ENCODE results near the gene BATF3. TPM values are rescaled to one million over a fixed set of nuclear protein-coding genes. Genes with fewer than 3 reads are reported as not detected.
"Not testable (repeated sequence)": the region's sequence is repeated elsewhere in the genome, so short reads cannot be mapped to it uniquely, and the experiment has no call there.

Gene BATF3
- total RNA-seq, 4 donors from 2014 or later = 0.38 to 5.1 TPM; not detected in 2

GRCh38 chr1:212640223-212640878 is 59.3 kb downstream of the BATF3 start:
- intact Hi-C loops (cut with DNase I; ENCODE audit: low total_unique reads) (no loop called here), in situ Hi-C loops (cut with MboI; ENCODE audit: low sequenced_read_pairs in 4 of 4) (no loop called here)
- no peak for ATAC-seq
- DNase-seq = no peak
- Histone ChIP-seq H3K27ac (no peak overlapping the region), H3K36me3 (no peaks in the 10 kb centered on the region), H3K4me3 (no peak overlapping the region), H3K27me3 (peaks cover 0 to 1% (median 0%) of the 10 kb centered on the region in 3 donors), H3K4me1 (peaks cover 5 to 24% of the 10 kb centered on the region in 2 donors), H3K9me3 (no peaks in the 10 kb centered on the region)
- no peak for TF ChIP-seq POLR2A (IDR thresholded peaks at IDR 0.05)
- no peak for TF ChIP-seq CTCF (IDR thresholded peaks at IDR 0.05 in 4 of 5, conservative IDR thresholded peaks at IDR 0.05 in 1 of 5)

- H3K36me3 ChIP-seq; H3K27me3 ChIP-seq; DNase-seq; H3K9me3 ChIP-seq; in situ Hi-C loops (cut with MboI; ENCODE audit: low sequenced_read_pairs in 4 of 4); ATAC-seq; intact Hi-C loops (cut with DNase I; ENCODE audit: low total_unique reads); H3K4me3 ChIP-seq: not testable (repeated sequence)
- peak overlapping the region in 3 of 4 donors; percentile 55 to 71 (median 70) for H3K27ac ChIP-seq
- peaks cover 5 to 27% of the 10 kb centered on the region in 2 donors for H3K4me1 ChIP-seq
Measured at GRCh38 chr1:212639524-212639923, 60.1 kb downstream of the BATF3 start.

- H3K36me3 ChIP-seq = no peaks in the 10 kb centered on the region
- peak overlapping the region in 1 of 4 donors; percentile 33 for H3K4me3 ChIP-seq
- no peak for DNase-seq
- in situ Hi-C loops (cut with MboI; ENCODE audit: low sequenced_read_pairs in 4 of 4) (no loop called here), intact Hi-C loops (cut with DNase I; ENCODE audit: low total_unique reads) (no loop called here)
- TF ChIP-seq CTCF (IDR thresholded peaks at IDR 0.05 in 4 of 5, conservative IDR thresholded peaks at IDR 0.05 in 1 of 5) = no peak
- no peak for TF ChIP-seq POLR2A (IDR thresholded peaks at IDR 0.05)
- H3K9me3 ChIP-seq = no peaks in the 10 kb centered on the region
- peak; percentile 36 to 48 for ATAC-seq
- peaks cover 0 to 6% (median 0%) of the 10 kb centered on the region in 3 donors for H3K27me3 ChIP-seq
- peak overlapping the region; percentile 69 to 78 (median 70) for H3K27ac ChIP-seq
- peaks cover 5 to 27% of the 10 kb centered on the region in 2 donors for H3K4me1 ChIP-seq
Measured at GRCh38 chr1:212638492-212639151, 61.0 kb downstream of the BATF3 start.

- no peaks in the 10 kb centered on the region for H3K9me3 ChIP-seq
- no peak for ATAC-seq
- no peaks in the 10 kb centered on the region for H3K36me3 ChIP-seq
- H3K4me1 ChIP-seq = peaks cover 5 to 27% of the 10 kb centered on the region in 2 donors
- H3K4me3 ChIP-seq = peak overlapping the region in 2 of 4 donors; percentile 18 to 33
- intact Hi-C loops (cut with DNase I; ENCODE audit: low total_unique reads) = no loop called here
- in situ Hi-C loops (cut with MboI; ENCODE audit: low sequenced_read_pairs in 4 of 4) = no loop called here
- DNase-seq = no peak
- TF ChIP-seq CTCF (IDR thresholded peaks at IDR 0.05 in 4 of 5, conservative IDR thresholded peaks at IDR 0.05 in 1 of 5) (no peak), POLR2A (IDR thresholded peaks at IDR 0.05) (no peak)
- H3K27me3 ChIP-seq = peaks cover 0 to 6% (median 0%) of the 10 kb centered on the region in 3 donors
- peak overlapping the region; percentile 69 to 78 (median 70) for H3K27ac ChIP-seq
Measured at GRCh38 chr1:212637902-212638301, 61.7 kb downstream of the BATF3 start.

Other genes starting within 250 kb of the BATF3 start
- gene ATF3, start 91.1 kb downstream of the BATF3 start, total RNA-seq = 1 to 10 TPM; 1.9 to 7.4 (median 7.2) TPM
- 10 to 100 TPM; 21.3 to 42.6 (median 28.2) TPM for gene NSL1, start 91.9 kb upstream of the BATF3 start, total RNA-seq
- gene TATDN3, start 92.1 kb upstream of the BATF3 start, total RNA-seq = 10 to 100 TPM; 19.5 to 27.3 (median 25.6) TPM
- gene SPATA45, start 147.8 kb upstream of the BATF3 start, total RNA-seq = not detected
- 10 to 100 TPM in 1 of 4 donors, 1 to 10 TPM in 2, under 1 TPM in 1; 0.66 to 19.8 (median 1.7) TPM for gene FLVCR1, start 158.4 kb upstream of the BATF3 start, total RNA-seq

Measured in gastrocnemius medialis (tissue), 4 donors.